ENCODE results near the gene ZNF236. TPM values are rescaled to one million over a fixed set of nuclear protein-coding genes. Genes with fewer than 3 reads are reported as not detected.

The ZNF236 gene
- total and polyA plus RNA-seq, 2 donors (not counting 3 experiments of a cell fraction or from before 2014, with no cell fraction given), result 4.5 to 14.7 TPM

DNA sequence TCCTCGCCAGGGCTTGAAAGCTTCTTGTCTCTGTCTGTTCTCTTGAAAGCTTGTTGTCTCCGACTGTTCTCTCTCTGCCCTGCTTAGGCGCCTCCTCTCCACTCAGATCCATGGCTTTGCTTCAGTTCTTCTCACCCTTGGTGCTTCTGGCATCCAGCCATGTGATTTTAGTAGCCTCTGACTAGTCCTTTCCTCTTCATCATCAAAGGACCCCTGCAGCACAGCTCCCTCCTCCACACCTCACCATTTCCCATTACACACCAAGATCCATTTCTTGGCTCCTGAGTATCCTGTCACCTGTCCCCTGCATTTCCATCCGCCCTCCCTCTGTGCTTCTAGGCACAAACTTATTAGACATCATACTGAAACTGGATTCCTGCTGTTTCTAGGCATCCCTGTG, 59.4 kb downstream of the ZNF236 start:
- intact Hi-C loops (cut with micrococcal nuclease), result no loop called here
- FAIRE-seq (no peak), DNase-seq (ENCODE audit: low read depth, low spot score) (no peak)
- no TSS peak for BruUV-seq (replicated peaks)
- H3K9ac ChIP-seq (replicated peaks; ENCODE audit: extremely low read depth, insufficient read depth, low read length), result no peak overlapping the region
- ChIA-PET POLR2A (no interaction called here), CTCF (interaction anchor here (0.8 kb wide), 1 partner anchor 9 kb away, joined by 4 read pairs; no protein-coding TSS in a partner anchor)
- no peak overlapping the region for H3K4me3 ChIP-seq (replicated peaks in 1 of 3; ENCODE audit: insufficient read depth in 1 of 3, low read depth in 1 of 3, low read length in 3 of 3)
- no peaks in the 10 kb centered on the region for H3K4me1 ChIP-seq (ENCODE audit: control insufficient read depth, extremely low read depth, insufficient read depth, low read length)
- H3K4me2 ChIP-seq (ENCODE audit: insufficient read depth, low read length), result no peak overlapping the region
- H3K79me2 ChIP-seq (ENCODE audit: control insufficient read depth, insufficient read depth, low read length), result no peaks in the 10 kb centered on the region
- H3K36me3 ChIP-seq (ENCODE audit: control insufficient read depth in 2 of 2, extremely low read depth in 1 of 2, insufficient read depth in 2 of 2, low read length in 2 of 2), result peaks cover 14 to 18% of the 10 kb centered on the region in 2 experiments
- no peak overlapping the region for H2AFZ ChIP-seq (ENCODE audit: low read depth, low read length)
- TF ChIP-seq GATA2 (IDR thresholded peaks at IDR 0.05; ENCODE audit: insufficient read depth, insufficient read length, low read depth, low read length) (no peak), POLR2AphosphoS5 (IDR thresholded peaks at IDR 0.05; ENCODE audit: insufficient read depth, low read depth, low read length) (no peak), FOS (IDR thresholded peaks at IDR 0.05; ENCODE audit: borderline replicate concordance, insufficient read depth, low read length) (no peak), EZH2 (IDR thresholded peaks at IDR 0.05; ENCODE audit: borderline replicate concordance, low read depth, low read length, severe bottlenecking) (no peak), POLR2A (IDR thresholded peaks at IDR 0.05; ENCODE audit: low read depth, low read length) (no peak), MYC (IDR thresholded peaks at IDR 0.05; ENCODE audit: low read depth, low read length) (no peak), JUN (IDR thresholded peaks at IDR 0.05; ENCODE audit: borderline replicate concordance, insufficient read depth, insufficient read length, low read depth) (no peak)
- TF ChIP-seq, protein P1, sequence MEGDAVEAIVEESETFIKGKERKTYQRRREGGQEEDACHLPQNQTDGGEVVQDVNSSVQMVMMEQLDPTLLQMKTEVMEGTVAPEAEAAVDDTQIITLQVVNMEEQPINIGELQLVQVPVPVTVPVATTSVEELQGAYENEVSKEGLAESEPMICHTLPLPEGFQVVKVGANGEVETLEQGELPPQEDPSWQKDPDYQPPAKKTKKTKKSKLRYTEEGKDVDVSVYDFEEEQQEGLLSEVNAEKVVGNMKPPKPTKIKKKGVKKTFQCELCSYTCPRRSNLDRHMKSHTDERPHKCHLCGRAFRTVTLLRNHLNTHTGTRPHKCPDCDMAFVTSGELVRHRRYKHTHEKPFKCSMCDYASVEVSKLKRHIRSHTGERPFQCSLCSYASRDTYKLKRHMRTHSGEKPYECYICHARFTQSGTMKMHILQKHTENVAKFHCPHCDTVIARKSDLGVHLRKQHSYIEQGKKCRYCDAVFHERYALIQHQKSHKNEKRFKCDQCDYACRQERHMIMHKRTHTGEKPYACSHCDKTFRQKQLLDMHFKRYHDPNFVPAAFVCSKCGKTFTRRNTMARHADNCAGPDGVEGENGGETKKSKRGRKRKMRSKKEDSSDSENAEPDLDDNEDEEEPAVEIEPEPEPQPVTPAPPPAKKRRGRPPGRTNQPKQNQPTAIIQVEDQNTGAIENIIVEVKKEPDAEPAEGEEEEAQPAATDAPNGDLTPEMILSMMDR (IDR thresholded peaks at IDR 0.05; ENCODE audit: extremely low read depth in 1 of 2, insufficient read depth in 1 of 2, low read depth in 1 of 2, low read length in 2 of 2), result no peak
- TF ChIP-seq, protein P2, sequence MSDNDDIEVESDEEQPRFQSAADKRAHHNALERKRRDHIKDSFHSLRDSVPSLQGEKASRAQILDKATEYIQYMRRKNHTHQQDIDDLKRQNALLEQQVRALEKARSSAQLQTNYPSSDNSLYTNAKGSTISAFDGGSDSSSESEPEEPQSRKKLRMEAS (IDR thresholded peaks at IDR 0.05; ENCODE audit: insufficient read depth, insufficient read length), result no peak
- no peaks in the 10 kb centered on the region for H4K20me1 ChIP-seq (replicated peaks; ENCODE audit: control insufficient read depth, extremely low read depth, insufficient read depth, low read length)
- no peaks in the 10 kb centered on the region for H3K27me3 ChIP-seq (ENCODE audit: control insufficient read depth in 2 of 2, insufficient read depth in 2 of 2, low read length in 2 of 2)
- no peaks in the 10 kb centered on the region for H3K9me1 ChIP-seq (replicated peaks; ENCODE audit: control insufficient read depth, extremely low read depth, insufficient read depth, low read length)
- no peak overlapping the region for H3K27ac ChIP-seq (ENCODE audit: insufficient read depth, low read depth, low read length)
- dilution Hi-C loops (cut with MboI; ENCODE audit: extremely low pct_ligation_motif_present, low sequenced_read_pairs), result no loop called here
- no peaks in the 10 kb centered on the region for H3K9me3 ChIP-seq (replicated peaks; ENCODE audit: control insufficient read depth, insufficient read depth, low read length)

Data from endothelial cell of umbilical vein (primary cell).